HL-60/S4 (cell line): ENCODE data around the gene CFAP221.

ENCODE experiments used
- in situ Hi-C: fragments of 300-500 bp; cut with MboI; formaldehyde crosslinking; loops from 2 replicates; pipeline ENCODE4 v1.14.3; 2022; ENCODE audit warnings: low sequenced_read_pairs

Gene CFAP221

GRCh38 chr2:119641562-119642258 lies 97.5 kb downstream of the CFAP221 start:
- in situ Hi-C loops, result no loop called here

GRCh38 chr2:119644186-119644585 lies 99.9 kb downstream of the CFAP221 start:
- in situ Hi-C loops, result no loop called here

- in situ Hi-C loops, result no loop called here
These were observed 101.1 kb downstream of the CFAP221 start for GRCh38 chr2:119645173-119645855.

DNA sequence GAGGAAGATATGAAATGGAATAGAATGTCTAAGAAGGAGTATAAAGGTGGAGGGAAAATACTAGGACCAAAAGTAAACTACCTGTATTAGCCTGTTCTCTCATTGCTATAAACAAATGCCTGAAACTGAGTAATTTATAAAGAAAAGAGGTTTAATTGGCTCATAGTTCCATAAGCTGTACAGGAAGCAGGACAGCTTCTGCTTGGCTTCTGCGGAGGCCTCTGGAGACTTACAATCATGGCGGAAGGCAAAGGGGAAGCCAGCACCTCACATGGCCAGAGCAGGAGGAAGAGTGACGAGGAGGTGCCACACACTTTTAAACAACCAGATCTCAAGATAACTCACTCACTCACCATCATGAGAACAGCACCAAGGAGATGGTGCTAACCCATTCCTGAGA lies 101.9 kb downstream of the CFAP221 start:
- in situ Hi-C loops, result no loop called here

- in situ Hi-C loops, result no loop called here
These were observed 103.4 kb downstream of the CFAP221 start for GRCh38 chr2:119647440-119648169.

DNA sequence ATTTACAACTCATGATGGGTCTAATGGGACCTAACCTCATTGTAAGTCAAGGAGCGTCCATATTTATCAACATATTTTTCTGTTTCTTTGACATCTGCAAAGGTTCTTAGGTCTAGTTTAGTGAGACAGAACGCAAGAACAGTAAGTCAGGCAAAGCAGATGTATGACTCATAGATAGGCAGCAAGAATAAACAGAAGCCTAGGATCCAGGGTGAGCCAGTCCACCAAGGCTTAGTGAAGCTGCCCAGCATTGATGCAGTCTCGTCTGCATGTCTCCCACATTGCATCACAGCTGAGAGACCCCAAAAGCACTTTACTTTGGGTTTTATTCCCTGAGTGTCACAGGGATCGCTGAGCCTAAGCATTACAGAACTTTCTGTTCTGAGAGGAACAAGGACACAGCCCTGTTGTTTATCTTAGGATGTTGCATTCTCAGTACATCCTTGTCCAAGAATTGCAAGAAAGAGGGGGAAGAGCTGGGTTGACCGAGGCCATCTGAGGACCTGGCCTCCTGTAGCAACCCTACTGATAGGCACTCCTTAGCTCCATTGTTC lies 105.2 kb downstream of the CFAP221 start:
- in situ Hi-C loops, result no loop called here

DNA sequence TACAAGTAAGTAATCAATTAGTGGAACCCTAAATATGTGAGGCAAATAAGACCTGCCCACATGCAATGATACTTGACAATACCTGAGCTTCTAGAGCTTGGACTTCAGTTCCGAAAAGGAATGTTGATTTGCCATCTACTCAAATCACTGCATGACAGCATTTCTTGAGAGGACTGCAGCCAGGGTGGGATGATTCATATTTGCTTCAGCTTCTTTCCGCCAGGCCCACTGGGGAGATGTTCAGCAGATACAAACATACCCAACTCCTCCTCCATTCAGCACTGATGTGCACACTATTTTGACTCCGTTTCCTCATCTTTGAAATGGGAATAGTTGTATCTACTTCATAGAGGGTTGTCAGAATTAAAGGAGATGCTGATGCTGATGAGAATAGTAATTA lies 106.0 kb downstream of the CFAP221 start:
- in situ Hi-C loops, result no loop called here

- in situ Hi-C loops, result no loop called here
These were observed 106.7 kb downstream of the CFAP221 start for GRCh38 chr2:119650846-119651370.

- in situ Hi-C loops, result no loop called here
These were observed 113.4 kb downstream of the CFAP221 start for GRCh38 chr2:119657466-119658145.

DNA sequence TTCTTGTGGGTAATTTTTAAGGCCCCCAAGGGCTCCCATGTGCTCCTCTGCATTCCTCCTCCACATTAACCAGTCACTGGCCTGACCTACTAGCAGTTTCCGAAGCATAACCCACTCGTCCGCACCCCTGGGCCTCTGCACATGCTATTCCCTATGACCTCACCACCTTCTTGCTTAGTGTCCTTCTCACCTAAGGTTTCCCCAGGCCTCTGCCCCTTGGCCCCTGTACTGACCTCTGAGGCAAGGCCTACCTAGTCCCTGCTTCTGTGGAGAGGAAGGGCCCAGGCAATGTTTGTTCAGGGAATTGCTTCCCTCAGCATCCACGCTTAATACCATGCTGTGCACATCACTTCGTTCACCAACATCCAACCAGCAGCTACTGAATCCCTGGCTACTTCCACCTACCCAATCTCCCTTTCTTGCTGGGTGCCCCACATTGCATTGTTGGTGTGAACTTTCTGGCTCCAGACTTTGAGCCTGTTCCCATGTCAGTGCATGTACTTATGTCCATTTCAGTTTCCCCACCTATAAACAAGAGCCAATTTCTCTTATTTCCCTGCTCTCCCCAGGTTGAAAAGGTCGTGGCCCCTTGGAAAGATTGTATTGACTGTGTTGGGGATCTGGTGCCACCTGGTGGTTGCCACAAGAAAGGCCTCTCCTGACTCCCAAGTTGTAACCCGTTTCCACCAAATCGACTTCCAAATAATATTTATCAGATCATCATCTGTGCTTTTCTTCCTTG lies 115.5 kb downstream of the CFAP221 start:
- in situ Hi-C loops, result no loop called here

DNA sequence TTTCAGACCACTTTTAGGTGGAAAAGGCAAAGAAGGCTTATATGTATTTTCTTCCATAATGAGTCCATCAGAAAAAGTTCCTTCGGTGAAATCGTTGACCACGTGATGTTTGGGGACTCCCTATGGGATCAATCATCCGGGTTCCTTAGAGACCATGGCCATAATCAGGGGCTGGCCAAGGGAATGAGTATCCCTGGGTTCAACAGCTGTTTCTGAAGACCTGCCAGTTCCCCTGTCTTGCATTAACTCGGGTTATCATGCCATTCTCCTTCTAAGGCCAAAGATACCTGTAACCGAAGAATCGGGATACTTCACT lies 116.1 kb downstream of the CFAP221 start:
- in situ Hi-C loops, result no loop called here

- in situ Hi-C loops, result no loop called here
These were observed 118.0 kb downstream of the CFAP221 start for GRCh38 chr2:119662297-119662696.

- in situ Hi-C loops, result no loop called here
These were observed 124.3 kb downstream of the CFAP221 start for GRCh38 chr2:119668546-119668945.

DNA sequence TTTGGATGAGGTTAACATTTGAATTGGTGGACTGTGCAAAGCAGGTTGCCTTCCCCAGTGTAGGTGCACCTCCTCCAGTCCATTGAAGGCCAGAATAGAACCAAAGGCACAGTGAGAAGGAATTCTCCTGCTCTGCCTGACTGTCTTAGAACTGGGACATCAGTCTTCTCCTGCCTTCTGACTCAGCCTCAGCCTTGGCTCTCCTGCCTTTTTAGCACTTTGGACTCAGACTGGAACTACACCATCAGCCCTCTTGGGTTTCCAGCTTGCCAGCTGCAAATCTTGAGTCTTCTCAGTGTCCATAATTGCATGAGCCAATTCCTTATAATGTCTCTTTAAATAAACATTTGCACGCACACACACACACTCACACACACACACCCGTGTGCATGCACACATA lies 126.8 kb downstream of the CFAP221 start:
- in situ Hi-C loops, result no loop called here

DNA sequence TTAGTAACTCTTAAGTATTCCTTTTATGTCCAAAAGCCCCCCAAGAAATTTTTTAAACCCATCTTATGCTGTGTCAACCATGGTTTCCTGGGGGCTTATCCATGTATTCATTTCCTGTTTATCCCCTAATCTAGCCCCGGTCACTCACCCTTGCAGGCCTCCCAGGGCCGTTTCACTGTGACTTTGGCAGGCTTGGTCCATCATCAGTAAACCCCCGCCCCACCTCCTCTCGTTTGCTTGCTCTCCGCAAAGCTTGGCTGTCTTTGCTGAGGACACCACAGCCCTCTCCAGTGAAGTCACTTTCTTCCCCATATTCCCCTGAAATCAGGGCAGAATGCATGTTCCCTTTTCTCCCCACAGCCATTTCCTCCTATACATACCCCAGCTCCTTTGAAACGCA lies 127.5 kb downstream of the CFAP221 start:
- in situ Hi-C loops, result no loop called here

DNA sequence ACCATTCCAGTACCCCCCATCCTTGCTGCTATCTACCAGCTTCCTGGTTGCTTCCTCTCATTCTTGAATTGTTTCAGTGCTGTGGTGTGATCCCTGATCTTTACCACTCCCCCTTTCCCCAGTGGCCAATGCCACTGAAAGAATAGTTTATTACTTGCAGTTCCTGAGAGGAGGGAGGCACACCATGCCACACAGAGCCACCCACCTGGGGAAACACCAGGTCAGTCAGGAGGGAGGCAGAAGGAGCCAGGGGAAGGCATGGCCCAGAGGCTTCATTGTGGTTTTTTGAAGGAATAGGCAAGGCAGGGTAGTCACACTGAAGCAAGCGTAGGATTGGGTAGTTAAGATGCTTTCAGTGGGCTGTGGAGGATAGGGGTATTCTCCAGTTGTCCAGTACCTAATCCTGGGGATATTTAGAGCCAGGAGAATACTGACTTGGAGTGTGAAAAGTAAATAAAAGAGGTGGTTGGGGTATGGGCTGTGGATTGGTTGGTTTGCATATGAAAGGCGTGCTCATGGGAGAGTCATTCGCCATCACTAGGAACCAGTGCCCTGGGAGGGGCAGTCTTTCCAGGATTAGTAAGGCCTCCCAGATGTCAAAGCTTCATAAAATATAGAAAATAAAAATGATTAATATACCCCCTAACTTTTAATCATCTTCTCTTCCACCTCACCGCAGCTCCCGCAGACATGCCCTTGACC lies 128.1 kb downstream of the CFAP221 start:
- in situ Hi-C loops, result no loop called here

GRCh38 chr2:119673796-119674195 lies 129.5 kb downstream of the CFAP221 start:
- in situ Hi-C loops, result no loop called here

DNA sequence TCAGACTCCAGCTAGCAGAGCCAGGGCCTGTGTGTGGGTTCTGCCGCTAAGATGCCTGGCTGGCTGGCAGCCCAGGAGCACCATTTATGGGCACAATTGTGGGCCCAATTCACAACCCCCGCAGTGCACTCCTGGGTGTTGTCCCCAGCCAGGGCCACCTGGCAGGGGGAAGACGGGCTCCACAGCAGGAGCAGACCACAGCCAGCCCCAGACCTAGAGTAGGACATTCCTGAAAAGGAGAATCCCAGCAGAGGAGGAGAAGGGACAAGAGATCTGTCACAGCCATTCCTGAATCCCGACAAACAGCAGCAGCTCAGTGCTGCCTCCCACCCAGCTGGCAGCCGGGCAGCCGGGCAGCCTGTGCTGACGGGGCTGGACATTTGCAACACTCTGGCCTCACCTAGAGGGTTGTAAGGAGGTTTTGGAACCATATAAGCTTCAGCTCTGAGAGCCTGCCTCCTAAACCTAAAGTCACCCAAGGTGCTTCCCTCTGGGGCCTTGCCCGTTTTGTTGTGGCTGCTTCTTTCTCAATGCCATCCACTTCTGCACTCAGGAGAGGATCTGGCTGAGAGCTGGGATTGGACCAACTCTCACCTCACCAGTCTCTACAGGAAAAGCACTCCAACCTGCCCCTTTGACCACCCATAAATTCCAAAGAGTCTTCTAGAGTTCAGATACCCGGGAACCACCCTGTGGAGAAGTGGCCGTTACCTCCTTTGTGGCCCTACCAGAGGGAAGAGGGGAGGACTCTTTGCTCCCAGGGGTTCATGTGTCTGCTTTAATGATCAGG lies 130.7 kb downstream of the CFAP221 start:
- in situ Hi-C loops, result no loop called here
